GM18499 (cell line): ENCODE results near the gene ACAA1.
"Not testable (repeated sequence)": the region's sequence is repeated elsewhere in the genome, so short reads cannot be mapped to it uniquely, and the experiment has no call there.

Experiments
- ATAC-seq: cut with Tn5 transposase; IDR thresholded peaks from one replicate; pipeline ENCODE4 v1.9.1; 2021; ENCODE audit warnings: moderate number of reproducible peaks; ENCODE audit not compliant: insufficient read depth, unreplicated experiment

ACAA1 gene

DNA sequence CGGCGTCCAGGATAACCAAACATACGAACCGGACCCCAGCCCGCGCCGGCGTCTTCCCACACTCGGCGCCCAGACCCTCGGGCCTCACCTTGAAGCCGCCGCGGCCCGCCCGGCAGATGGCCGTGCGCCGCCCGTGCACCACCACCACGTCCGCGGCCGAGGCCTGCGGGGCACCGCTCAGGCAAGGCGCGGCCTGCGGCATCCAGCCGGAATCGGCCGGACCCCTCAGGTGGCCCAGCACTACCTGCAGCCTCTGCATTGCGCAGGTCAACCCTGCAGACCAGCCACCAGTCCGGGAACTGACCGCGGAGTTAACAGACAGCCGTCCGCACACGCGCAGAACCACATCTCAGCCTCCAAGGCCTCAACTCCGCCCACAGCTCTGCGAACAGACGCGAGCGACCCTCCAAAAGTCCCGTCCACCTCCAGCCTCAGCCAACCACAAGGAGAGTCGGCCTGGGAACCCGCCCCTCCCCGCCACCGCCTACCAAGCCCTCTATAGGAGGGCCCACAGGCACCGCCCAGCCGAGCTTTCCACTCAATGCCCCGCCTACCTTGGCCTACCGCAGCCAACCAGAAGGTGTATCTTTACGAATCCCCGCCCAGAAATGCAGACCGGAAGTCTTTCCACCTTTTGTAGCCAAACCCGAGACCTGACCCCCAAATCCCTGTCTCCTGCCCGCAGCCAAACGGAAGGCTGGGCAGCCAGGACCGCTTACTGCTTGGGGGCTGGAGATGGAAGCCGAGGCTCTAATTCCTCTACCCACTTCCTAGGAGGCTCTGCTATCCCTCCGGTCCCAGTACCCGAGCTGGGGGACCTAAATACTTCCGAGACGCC, at the start of gene ACAA1:
Gene ACAA1, minus strand, starts transcription at position 351 of the 838 bp plus-strand sequence. Its CDS starts 92 bp downstream, at position 259.
- peak; percentile 84 for ATAC-seq

DNA sequence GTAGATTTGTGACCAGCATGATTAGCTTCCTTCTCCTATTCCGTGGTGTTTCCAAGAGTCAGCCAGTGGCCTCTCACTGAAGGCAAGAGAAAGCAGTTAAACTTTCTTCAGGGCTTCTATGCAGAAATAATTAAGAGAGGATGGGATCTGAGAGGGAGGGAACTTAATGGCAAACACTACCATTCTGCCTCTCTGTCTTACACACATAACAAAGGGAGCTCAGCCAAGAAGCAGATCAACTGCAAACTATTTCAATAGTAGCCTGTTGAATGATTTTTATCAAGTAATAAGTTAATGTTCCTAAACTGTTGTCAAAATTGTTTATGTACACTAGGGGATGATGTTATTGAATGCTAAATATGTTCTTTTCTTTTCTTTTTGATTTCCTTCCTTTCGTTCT, 40.3 kb upstream of the ACAA1 start:
- no peak for ATAC-seq

DNA sequence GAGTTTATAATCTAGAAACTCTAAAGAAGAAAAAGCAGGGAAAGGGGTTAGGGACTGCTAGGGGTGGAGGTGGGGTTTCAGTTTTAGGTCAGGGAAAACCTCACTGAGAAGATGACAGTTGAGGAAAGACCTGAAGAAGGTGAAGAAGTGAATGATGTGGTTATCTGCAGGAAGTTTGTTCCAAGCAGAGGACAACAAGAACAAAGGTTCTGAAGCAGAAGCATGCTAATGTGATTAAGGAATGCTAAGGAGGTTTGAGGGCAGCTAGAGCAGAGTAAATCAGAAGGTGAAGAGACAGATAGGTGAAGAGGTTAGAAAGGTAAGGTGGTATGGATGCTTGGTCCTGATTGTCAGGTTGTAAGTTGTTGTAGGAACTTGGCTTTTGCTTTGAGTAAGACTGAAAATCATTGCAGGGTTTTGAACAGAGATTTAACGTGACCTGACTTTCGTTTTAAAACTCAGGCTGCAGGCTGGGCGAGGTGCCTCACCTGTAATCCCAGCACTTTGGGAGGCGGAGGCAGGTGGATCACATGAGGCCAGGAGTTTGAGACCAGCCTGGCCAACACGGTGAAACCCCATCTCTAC, 37.0 kb upstream of the ACAA1 start:
- ATAC-seq = peak; percentile 40

- ATAC-seq = no peak
These were observed 34.7 kb upstream of the ACAA1 start for GRCh38 chr3:38171622-38172021.

DNA sequence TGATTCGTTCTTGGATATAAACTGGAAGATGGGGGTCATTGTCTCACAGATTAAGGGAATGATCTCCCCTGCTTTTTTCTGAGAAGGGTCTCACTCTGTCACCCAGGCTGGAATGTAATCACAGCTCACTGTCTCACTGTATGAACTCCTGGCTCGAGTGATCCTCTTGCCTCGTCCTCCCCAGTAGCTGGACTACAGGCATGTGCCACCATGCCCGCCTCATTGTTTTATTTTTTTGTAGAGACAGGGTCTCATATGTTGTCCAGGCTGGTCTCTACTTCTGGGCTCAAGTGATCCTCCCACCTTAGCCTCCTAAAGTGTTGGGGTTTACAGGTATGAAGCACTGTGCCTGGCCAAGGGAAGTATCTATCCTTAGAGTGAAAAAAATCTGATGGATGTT, 33.8 kb upstream of the ACAA1 start:
- no peak for ATAC-seq

- ATAC-seq = no peak
These were observed 32.0 kb upstream of the ACAA1 start for GRCh38 chr3:38169027-38169317.

DNA sequence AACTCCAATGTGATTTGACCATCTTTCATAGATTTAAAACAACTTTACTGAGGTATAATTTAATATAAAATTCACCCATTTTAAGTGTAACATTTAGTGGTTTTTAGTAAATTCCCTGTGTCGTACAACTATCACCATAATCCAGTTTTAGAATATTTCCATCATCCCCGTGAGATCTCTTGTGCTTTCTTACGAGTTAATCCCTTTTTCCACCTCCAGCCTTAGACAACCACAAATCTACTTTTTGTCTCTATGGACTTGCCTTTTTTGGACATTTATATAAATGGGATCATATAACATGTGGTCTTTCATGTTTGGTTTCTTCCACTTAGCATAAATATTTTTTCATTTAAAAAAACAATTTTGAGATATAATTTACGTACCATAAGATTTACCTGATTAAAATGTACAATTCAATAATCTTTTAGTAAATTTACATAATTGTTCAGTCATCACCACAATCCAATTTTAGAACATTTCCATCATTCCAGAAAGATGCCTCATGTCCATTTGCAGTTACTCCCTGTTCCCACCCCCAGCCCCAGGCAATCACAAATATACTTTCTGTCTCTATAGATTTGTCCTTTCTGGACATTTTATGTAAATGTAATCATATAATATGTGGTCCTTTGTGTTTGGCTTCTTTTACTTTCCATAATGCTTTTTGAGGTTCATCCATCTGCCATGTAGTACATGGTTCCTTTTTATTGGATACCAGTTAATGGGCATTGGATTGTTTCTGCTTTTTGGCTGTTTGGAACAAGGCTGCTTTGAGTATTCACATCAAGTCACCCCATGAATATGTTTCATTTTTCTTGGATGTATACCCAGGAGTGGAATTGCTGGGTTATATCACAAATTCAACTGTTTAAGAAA, 31.5 kb upstream of the ACAA1 start:
- no peak for ATAC-seq

DNA sequence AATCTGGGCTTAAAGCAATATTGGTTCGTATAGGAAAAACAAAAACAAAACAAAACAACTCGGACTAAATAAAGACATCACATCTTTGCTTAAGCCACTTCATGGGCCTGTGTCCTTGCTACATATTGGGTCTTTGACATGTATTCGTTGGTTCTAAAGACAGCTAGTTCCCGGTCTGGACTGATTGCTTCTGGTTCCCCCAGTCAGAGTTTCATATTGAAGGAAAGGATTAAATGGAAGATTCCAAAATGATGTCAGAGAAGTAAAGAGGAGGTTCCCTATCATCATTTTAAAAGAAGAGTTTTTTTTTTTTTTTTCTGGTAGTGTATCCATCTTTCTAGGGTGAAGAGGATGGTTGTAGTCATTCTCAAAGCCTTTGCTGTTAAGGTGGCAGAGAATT, 30.7 kb upstream of the ACAA1 start:
- ATAC-seq = no peak

GRCh38 chr3:38165722-38166387, 28.9 kb upstream of the ACAA1 start:
- no peak for ATAC-seq

DNA sequence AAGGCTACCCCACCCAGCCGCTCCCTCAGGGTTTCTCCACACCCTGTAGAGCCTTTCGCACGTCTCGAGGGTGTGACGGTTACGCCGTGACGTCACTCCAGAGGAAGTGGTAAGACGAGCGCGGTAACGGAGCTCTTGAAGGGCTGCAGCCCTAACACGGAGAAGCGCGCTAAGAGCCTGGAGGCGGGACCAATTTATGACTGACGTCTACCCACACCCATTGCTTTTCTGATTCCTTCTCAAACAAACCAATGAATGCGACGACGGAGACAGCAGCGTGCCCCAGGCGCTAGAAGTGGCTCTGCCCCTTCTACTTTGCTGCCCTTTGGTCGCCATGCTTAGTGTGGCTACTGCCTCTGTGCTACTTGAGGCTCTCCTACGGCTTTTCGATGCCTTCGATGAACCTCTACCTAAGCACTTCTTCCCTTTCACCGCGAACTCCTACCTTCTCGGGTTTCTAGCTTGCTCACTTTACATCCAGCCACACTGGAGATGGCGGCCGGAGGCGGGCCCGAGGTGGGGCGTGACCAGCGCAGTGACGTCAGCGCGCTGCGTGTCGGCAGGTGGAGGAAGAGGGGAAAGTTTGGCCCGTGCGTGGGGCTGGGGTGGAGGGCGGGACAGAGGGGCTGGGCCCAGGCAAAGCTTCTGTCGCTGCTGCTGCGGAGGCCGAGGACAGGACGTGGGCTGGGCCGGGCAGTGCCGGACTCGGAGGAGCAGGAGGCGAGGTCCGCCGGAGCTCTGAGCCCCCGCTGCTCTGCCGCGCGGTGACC, 28.2 kb upstream of the ACAA1 start, which contains the start of gene OXSR1:
Gene OXSR1, plus strand, starts transcription at position 586 of the 770 bp plus-strand sequence. CDS start 340 bp downstream, outside the sequence.
- ATAC-seq = peak; percentile 95

GRCh38 chr3:38164643-38164951, 27.7 kb upstream of the ACAA1 start:
- no peak for ATAC-seq

- no peak for ATAC-seq
These were observed 27.1 kb upstream of the ACAA1 start for GRCh38 chr3:38163841-38164642.

DNA sequence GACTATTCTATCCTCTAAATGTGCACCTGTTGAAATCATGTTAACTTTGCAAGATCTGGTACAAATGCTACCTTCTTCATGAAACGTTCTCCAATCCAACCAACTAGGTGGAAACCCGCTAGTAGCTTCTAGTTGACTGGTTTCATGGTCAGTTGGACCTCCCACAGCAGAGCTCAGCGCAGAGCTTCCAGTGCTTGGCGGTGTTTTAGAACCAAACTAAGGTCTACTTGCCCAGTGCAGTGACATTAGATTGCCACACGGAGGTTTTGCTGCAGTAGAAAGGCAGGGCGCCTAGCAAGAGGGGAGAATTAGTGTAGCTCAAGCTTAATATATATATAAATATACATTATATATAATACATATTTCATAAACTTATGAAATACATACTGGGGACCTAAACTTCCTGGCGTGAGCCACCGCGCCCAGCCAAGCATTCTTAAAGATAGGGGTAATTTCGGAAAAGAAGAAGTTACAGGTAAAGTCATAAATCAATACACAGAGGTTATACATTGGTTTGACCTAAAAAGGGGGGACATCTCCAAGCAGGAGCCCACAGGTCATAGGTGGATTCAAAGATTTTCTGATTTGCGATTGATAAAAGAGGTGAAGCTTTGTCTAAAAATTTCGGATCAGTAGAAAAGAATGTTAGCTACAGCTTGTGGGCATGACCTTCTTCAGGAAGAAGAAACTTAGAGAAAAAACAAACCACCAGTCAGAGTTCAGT, 26.4 kb upstream of the ACAA1 start:
- ATAC-seq = no peak

DNA sequence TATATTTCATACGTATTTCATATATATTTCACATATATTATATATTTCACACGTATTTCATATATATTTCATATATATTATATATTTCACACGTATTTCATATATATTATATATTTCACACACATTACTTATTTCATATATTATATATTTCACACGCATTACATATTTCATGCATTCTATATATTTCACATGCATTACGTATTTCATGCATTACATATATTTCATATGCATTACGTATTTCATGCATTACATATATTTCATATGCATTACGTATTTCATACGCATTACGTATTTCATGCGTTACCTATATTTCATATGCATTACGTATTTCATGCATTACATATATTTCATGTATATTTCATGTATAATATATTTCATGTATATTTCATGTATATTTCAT, 23.8 kb upstream of the ACAA1 start:
- ATAC-seq = not testable (repeated sequence)

- ATAC-seq = no peak
These were observed 21.5 kb upstream of the ACAA1 start for GRCh38 chr3:38158472-38158871.

- no peak for ATAC-seq
These were observed 20.7 kb upstream of the ACAA1 start for GRCh38 chr3:38157595-38157994.

- no peak for ATAC-seq
These were observed 20.2 kb upstream of the ACAA1 start for GRCh38 chr3:38157117-38157516.

- ATAC-seq = no peak
These were observed 18.9 kb upstream of the ACAA1 start for GRCh38 chr3:38155825-38156224.
